Fibroblast of skin of right quadriceps (primary cell): ENCODE results near the gene MDFIC2.
"Not testable (repeated sequence)": the region's sequence is repeated elsewhere in the genome, so short reads cannot be mapped to it uniquely, and the experiment has no call there.

Experiments
- DNase-seq: peaks from one replicate; pipeline ENCODE4 v3.0.0-alpha.2; 2013

The MDFIC2 gene

DNA sequence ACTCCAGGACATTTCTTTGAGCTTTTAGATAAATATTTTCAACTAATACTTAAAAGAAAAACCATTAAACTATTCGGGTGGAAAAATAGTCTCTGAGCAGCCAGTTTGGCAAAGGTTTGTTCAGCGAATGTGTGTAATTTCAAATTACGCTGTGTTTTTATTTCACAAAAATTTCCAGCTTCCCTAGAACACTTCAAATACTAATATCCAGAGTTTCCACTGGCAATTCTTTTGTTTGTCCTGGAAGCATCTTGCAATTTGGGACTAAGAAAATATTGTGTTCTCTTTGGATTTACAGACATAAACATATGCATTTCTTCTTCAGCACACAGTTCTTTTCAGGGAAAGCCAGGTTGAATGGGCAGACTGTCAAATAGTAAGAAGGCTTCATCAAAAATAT is 61.9 kb downstream of the MDFIC2 start:
- no peak for DNase-seq

DNA sequence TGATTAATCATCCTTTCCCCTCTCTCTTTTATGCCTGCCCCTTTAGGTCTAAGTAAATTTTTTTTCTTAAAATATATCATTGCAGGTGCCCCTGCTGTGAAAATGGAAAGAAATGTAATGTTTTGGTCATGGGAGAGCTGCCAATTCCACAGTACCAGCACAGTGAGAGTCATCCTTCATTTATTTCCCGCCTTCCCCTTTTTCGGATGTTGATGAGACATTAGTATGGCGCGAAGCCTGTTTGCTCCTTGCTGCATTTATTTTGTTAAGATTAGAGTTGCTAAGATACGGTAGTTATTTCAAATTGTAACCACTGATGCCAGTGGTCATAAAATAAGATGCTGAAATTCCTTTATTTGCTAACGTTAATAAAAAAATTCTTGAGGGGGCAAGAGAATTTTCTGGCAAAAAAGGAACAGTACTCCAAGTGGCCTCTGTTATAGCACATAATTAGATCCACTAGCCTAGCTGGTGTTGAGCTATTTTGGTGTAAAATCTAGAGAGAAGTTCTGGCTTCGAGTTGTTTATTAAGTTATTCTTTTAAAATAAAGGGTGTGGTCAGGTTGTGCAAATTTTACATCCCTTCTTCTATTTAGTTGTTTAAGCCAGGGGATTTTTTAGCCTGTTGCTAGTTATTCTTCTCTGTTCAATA is 62.8 kb downstream of the MDFIC2 start:
- DNase-seq = peak; percentile 50

DNA sequence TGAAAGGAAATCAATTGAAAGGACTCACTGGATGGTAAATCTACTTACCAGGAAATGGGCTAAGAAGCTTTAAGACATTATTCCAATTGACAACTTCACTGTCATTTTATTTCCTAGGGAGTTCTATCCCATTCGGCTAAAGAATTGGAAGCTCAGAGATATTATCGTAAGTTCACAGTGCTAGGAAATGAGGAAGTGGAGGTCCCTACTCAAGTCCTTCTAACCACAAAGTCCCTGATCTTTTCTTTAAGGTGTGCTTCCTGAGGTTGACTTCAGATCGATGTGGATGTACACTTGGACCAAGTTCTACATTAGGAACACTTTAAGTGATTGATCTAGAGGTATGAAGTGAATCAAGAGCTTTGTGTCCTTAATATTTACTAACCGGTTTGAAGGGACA is 63.6 kb downstream of the MDFIC2 start:
- DNase-seq = no peak

DNA sequence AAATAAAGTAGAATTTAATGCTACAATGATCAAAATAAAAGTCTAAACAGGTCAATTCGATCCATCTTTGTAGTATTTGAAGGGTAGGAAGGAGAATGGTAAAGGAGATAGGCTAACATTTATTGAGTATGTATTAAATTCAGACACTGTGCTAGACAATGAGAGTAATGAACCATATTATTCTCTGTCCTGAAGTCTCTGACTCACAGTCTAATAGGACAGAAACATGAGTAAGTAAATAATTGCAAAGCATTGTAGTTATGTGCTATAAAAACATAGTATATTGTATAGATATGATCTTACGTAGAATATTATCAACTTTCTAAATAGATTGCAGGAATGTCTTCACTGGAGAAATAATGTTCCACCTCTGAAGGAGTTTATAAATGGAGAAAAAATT is 64.5 kb downstream of the MDFIC2 start:
- DNase-seq = no peak

DNA sequence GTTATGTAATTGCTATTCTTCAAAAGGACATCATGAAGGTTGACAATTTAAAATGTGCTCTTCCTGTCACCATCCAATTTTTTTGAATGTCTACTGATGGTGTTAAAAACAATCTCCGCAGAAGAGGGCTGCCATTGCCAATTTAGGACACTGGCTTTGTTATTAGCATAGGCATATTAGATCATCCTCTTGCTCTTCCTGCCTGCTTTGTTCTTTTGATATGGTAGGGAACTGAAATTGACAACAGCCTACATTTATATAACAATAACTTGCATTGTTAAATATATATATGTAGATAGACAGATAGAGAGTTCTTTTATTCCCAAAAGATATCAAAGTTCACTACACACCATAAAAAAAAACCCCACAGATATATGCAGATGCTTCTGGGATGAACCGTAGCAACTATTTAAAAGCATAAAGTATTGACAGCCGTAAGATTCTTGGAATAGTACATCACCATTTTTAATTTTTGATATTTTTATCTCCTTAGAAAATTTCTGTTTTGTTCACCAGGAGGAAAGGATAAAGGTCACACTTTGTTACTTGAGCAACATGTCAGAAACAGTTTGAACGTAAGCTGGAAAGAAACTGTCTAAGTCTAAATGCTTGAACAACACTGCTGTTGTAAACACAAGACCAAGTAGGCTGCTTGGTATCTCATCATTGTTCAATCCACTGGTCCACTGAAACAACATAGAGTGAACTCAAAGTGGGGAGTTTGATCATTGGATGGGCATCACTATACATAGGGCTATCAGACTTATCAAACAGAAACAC is 66.5 kb downstream of the MDFIC2 start:
- DNase-seq = no peak

DNA sequence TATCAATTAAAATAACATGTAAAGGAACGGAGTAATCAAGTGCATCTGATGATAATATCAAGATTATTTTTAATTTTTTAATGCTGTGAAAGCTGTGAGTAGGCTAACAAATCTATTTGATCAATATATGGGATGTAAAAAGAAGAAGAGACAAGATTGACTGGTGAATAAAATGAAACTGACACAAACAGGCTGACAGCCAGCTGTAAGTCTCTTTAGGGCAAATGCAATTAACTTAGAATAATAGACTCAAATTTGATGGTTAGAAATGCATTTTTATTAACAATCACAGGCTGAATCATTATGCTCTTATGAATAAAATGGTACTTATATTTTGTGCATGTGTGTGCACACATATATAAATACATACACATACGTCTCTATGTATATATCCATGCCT is 68.0 kb downstream of the MDFIC2 start:
- no peak for DNase-seq

DNA sequence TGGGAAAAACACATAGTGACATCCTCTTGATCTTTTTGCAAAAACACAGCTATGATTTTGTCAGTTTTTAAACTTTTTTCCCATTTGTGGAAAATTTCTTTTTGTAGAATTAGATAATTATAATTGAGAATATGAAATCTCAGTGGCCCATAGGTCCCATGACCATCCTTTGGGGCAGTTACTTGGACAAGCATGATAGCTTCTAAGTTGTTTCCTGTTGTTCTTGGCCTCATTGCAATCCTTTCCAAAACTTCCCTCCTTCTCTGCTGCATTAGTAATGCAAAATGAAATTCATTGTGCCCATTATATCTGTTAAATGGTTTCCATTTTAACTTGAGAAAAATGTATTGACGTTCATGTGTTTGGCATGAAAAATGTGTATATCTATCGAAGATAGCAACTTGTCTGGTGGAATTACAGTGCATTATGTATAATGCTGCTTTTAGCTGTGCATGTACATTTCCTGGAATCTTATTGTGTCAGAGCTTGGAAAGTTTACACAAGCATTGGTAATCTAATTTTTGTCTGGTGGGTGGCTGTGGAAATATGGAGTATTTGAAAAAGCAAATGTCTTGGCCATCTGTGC is 70.0 kb downstream of the MDFIC2 start:
- no peak for DNase-seq

DNA sequence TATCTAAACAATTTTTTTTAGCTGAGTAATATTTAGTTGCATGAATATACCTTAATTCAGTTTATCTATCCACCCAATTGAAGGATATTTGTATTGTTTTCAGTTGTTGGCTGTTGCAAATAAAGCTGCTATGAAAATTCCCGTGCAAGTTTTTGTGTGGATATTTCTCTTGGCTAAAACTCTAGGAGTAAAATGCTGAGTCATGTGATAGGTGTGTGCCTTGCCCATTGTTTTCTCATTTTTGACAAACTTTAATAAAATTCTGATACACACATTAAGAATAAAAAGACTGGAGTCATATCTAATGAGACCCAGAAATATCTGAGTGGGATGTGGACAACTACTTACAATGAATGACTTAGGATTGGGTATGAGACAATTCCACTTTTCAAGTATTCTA is 78.6 kb downstream of the MDFIC2 start:
- no peak for DNase-seq

DNA sequence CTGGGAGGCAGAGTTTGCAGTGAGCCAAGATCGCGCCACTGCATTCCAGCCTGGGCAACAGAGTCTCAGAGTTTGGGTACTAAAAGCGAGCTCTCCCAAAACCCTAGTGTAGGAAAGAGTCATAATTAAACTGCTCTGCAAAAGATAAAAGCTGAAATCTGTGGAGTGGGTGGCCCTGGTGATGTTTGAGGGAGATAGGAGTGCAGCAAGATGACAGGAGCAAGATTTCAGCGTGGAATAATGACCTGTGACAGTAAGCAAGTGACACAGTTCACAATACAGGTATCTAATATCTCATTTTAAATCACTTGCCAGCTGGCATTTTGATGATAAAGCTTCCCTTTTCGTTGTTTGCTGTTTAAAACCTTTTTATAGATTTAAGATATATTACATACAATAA is 79.3 kb downstream of the MDFIC2 start:
- DNase-seq = no peak

DNA sequence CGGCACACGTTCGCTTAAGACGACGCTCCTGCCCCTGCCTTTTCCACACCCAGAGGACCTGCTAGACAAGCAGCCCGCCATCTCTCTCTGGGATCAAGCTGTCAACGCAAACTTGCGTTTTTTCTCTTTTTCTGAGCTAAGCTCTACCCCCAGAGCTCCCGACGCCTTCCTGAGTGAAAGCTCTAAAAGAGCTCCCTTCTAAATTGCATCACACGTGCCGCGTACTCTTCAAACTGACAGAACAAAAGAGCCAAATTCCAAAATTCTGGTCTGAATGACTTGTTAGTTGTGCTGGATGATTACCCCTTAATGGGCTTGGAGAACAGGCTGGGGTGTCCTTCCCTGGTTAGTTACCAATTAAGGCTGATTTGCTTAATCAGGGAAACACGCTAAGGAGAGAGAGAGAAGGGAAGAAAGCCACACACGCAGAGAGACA is 81.2 kb downstream of the MDFIC2 start:
- DNase-seq = no peak

DNA sequence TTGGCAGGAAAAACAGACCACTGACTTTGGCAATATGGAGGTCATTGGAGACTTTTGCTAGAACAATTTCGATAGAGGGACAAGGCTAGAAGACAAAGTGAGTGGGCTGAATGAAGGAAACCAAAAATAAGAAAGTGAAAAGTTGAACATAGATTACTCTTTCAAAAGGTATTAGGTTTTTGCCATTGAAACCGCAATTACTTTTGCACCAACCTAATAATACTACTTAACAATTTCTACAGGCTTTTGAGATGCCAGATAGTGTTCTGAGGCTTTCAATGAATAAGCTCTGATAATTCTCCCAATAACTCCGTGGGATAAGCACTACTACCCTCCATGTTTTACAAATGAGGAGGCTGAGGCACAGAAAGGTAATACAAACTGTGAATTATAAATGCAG is 85.0 kb downstream of the MDFIC2 start:
- no peak for DNase-seq

DNA sequence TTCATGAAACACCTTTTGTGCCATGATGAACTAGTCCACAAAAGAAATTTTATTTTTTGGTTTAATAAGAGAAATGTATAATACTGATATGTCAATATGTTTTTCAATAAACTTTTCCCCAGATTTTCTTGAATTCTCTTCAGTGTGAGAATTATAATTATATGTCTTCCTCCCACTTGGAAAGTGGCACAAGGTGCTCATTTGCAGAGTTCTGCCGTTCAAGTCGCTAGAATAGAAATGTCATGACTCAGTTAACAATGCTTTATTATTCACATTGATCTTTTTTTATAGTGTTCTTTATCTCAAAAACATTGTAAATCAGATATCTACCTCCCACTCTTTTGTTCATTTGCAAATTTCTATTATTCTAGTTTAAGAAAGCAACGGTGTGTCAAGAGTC is 87.3 kb downstream of the MDFIC2 start:
- no peak for DNase-seq

DNA sequence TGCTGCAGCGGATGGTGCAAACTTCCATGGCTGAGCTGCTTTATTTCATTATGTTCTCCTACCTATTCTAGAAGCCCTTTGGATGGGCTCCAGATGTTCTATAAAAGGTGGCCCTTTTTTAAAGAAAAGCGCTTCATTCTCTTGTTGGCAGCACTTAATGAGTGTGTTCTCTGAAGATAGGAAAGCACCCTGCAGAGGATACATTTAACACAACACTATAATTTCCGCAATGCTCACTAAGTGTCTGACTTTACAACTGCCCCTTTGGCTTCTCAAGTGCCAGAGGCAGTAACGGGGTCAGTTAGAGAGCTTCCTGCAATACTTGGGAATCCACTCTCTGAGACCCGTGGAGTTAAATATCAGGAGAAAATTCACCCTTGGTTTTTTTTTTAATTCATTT is 88.1 kb downstream of the MDFIC2 start:
- no peak for DNase-seq

DNA sequence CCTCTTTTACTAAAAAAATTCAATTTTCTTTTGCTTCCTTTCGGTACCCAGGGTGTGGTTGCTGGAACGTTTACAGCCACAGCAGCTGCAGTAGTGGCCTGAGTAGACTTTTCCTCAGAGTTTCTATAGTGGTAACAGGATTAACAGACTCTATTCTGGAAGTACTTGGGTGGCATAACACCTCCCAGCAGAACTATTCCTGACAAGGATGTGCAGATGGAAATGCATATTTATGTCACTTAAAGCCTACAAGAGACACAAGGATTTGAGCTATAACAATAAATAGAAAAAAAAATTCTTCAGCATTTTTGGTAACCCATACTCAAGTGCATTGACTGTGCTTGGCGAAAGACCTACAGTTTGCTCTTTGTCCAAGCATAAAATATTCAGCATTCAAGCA is 94.0 kb downstream of the MDFIC2 start:
- no peak for DNase-seq

DNA sequence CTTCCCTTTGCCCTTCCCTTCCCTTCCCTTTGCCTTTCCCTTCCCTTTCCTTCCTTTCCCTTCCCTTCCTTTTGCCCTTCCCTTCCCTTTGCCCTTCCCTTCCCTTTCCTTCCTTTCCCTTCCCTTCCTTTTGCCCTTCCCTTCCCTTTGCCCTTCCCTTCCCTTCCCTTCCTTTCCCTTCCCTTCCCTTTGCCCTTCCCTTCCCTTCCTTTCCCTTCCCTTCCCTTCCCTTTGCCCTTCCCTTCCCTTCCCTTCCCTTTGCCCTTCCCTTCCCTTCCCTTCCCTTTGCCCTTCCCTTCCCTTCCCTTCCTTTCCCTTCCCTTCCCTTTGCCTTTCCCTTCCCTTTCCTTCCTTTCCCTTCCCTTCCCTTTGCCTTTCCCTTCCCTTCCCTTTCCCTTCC is 101.2 kb downstream of the MDFIC2 start:
- not testable (repeated sequence) for DNase-seq

DNA sequence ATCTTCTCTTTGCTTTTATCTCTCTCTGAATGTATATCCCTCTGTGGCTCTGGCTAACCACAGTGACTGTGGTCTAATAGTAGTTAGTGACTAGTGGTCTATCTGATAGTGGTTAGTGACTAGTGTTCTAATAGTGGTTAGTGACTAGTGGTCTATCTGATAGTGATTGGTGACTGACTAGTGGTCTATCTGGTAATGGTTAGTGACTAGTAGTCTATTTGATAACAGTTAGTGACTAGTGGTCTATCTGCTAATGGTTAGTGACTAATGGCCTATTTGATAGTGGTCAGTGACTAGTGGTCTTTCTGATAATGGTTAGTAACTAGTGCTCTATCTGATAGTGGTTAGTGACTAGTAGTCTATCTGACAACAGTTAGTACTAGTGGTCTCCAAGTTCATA is 110.5 kb downstream of the MDFIC2 start:
- DNase-seq = no peak

DNA sequence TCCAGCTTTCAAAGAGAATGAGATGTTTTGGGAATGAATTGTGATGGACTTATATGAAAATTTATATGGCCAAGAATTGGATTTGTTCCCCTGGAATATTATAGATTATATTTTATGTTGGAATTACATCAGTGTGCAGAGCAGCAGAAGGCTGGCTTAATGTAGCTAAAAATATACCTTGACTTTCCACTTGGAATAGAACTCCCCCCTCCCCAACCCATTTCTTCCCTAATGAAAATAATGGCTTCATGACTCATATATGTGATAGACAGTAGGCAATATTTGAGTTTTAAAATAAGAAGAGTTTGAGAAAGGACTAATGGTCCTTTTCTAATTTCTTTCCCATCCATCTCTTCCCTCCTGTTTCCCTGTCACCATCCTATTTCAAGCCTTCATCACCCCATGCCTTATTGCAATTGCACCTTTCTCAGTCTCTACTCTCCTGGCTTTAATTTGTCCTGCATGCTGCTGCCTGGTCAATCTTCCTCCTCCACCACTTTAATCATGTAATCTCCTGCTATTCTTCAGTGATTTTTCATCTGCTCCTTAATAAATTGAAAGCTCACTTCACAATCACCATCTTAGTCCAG is 122.5 kb downstream of the MDFIC2 start:
- no peak for DNase-seq

DNA sequence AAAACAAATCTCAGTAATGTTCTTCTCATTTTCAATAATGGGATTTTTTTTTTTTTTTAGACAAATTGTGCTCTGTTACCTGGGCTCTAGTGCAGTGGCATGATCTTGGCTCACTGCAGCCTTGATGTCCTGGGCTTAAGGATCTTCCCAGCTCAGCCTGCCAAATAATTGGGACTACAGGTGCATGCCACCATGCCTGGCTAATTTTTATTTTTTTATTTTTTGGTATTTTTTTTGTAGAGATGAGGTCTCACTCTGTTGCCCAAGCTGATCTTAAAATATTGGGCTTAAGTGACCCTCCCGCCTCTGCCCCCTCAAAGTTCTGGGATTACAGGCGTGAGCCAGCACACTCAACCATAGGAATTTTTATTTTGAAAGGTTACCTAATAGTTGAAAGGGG is 126.2 kb downstream of the MDFIC2 start:
- DNase-seq = no peak

DNA sequence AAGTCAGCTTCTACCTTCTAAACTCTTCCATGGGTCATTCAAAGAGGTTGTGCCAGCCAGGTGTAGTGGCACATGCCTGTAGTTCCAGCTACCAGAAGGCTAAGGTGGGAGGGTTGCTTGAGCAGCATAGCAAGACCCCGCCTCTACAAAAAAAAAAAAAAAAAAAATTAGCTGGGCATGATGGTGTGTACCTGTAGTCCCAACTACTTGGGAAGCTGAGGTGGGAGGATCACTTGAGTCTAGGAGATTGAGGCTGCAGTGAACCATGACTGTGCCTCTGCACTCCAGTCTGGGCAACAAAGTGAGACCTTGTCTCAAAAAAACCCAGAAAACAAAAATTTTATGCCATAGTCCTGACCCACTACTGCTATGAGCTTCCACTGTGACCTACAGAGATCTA is 126.8 kb downstream of the MDFIC2 start:
- no peak for DNase-seq

DNA sequence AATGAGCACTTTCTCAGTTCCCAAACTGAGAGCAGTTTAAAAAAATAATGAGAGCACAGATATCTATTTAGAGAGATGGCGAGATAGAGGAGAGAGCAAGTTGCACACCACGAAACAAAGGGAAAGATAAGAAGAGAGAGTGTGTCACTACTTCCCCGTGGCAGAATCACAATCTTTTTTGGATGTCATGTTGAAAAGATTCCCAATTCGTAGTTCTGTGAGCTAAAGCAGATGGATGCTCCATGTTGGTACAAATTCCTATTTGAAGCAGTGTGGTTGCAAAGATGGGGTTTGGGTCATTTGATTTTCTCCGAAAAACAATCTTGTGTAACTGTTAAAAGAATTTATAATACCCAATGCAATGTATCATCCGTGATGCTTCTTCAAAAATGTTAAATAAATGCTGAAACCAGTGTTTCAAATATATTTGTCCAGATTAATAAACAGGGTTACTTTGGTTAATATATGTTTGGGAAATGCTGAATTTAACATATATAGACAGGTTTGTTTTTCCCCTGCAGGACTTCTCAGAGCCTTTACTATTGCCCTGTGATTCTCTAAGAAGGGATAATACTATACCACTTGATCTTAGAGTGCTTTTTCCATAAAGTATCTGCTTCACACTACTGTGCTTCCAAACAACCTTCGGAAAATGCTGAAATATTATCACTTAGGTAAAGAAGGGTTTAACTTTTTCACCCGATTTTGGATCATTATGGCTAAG is 128.5 kb downstream of the MDFIC2 start:
- no peak for DNase-seq

DNA sequence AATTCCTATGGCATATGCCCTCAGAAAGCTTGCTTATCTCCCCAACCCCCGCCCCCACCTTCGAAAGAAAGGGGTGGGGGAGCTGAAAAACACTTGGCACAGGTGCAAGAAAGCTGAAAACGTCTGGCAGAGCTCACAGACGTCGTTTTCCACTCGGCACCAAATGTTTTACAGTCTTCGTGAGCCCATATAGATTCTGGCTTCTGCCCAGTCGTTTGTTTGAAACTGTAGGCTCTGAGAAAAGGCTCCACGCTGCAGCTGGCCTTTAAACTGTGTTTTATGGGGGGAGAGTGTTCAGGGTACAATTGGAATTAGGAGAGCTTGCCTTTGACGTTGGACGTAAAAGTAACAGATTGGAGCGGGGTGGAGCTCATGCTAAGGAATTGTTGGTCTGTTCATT is 130.3 kb downstream of the MDFIC2 start:
- DNase-seq = no peak

DNA sequence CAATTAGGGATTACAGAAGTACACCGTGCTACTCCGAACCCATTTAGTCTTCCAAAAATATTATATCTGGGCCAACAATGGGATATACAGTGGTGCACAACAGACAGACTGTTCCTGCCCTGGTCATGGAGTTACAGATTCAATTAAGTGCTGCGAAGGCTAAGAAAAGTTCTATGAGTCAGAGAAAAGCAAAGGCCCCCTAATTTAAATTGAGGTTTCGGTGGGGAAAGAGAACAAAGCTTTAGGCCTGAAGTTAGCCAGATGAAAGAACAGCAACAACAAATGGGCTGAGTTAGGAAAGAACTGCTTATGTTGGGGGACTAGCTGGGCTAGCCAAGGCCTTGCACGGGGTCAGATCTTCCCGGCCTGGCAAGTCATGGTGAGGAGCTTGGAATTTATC is 131.8 kb downstream of the MDFIC2 start:
- no peak for DNase-seq

DNA sequence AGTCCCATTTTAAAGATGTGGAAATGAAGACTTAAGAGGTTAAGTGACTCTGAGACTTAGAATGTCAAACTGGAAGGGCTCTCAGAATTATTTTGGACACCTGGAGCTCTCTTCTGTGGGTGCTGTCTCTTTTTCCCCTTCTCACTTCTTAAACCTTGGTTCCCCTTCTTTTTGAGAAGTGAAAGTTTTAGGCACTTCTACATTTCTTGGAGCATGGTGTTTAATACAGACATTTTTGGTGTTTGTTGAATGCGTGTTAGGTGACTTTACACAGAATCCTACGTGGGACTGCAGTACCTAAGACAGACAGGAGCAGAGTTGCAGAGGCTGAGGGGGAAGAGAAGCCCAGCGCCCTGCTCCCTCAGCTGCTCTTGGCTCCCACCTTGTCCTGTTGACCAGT is 133.3 kb downstream of the MDFIC2 start:
- DNase-seq = no peak
